ENCODE data around the gene ZNF273.
"Not testable (repeated sequence)": the region's sequence is repeated elsewhere in the genome, so short reads cannot be mapped to it uniquely, and the experiment has no call there.

Gene ZNF273

GRCh38 chr7:64947252-64948000 is 44.4 kb downstream of the ZNF273 start:
- DNase-seq, result no peak

GRCh38 chr7:64948774-64949173 is 45.7 kb downstream of the ZNF273 start:
- not testable (repeated sequence) for DNase-seq

GRCh38 chr7:64950673-64951072 is 47.6 kb downstream of the ZNF273 start:
- DNase-seq, result not testable (repeated sequence)

- DNase-seq, result peak in 1 of 2 experiments; percentile 15
Measured at GRCh38 chr7:64951250-64951848, 48.3 kb downstream of the ZNF273 start.

GRCh38 chr7:64959072-64959747 is 56.1 kb downstream of the ZNF273 start:
- no peak for DNase-seq

- no peak for DNase-seq
Measured at GRCh38 chr7:64965594-64965993, 62.5 kb downstream of the ZNF273 start.

- no peak for DNase-seq
Measured at GRCh38 chr7:64978497-64979203, 75.6 kb downstream of the ZNF273 start.
